GM12873 (cell line): ENCODE data around the gene STX18.

Experiments
- TF ChIP-seq, protein P1 (sequence below): IDR thresholded peaks from 2 replicates; pipeline ENCODE4 v1.5.1; 2012; ENCODE audit warnings: low read depth, mild to moderate bottlenecking, moderate library complexity, low read length, control low read depth; ENCODE audit not compliant: insufficient read depth; ENCODE audit errors: missing control alignments

Gene STX18

DNA sequence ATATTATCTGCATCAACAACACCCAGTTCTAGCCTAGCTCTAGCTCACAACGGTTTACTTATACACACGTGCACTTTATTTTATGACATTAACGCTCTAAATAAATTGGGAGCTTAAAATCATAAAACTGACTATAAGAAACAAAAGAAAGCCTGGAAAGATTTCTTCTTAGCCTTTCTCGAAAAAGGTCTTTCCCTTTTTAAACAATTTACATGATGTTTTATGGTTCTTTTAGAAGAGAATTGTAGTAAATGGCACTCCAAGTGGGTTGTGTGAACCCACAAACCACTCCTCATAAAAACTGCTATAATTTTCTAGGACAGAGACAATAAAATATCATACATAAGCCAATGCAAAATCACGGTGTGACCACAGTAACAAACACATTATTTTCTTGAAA is 23.1 kb downstream of the STX18 start:
- TF ChIP-seq, protein P1, sequence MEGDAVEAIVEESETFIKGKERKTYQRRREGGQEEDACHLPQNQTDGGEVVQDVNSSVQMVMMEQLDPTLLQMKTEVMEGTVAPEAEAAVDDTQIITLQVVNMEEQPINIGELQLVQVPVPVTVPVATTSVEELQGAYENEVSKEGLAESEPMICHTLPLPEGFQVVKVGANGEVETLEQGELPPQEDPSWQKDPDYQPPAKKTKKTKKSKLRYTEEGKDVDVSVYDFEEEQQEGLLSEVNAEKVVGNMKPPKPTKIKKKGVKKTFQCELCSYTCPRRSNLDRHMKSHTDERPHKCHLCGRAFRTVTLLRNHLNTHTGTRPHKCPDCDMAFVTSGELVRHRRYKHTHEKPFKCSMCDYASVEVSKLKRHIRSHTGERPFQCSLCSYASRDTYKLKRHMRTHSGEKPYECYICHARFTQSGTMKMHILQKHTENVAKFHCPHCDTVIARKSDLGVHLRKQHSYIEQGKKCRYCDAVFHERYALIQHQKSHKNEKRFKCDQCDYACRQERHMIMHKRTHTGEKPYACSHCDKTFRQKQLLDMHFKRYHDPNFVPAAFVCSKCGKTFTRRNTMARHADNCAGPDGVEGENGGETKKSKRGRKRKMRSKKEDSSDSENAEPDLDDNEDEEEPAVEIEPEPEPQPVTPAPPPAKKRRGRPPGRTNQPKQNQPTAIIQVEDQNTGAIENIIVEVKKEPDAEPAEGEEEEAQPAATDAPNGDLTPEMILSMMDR = no peak

DNA sequence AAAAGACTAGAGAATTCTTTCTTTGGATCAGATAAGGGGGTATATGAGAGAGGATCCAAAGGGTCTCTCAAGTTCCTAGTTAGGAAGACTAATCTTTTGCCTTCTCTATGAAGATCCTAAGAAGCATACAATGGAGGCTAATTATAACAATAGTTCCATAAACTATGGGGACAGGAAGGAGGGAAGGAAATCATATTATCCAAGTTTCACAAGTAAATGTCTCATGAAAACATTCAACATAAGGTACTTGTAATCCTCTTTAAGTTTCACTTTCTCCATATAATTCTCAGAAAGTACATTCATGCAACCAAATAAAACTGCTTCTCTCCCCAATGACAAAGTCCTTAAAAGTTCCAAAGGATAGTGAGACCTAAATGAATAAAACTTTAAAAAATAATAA is 27.1 kb downstream of the STX18 start:
- TF ChIP-seq, protein P1 = no peak

DNA sequence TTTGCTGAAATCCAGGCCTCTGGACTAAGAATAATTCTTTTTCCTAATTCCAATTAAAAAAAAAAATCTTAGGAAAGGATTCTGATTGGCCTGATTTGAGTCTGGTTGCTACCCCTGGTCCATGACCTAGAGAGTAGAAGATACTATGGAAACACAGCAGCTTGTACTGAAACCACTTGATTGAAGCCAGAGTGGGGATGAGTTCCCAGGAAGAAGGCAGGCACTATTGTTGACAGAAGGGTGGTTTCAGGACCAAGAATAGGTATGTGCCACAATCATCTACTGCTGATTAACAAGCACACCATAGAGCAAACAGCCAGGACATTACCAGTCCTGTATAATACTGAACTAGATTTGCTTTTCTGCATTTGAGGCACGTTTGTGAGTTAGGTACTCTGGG is 29.6 kb downstream of the STX18 start:
- TF ChIP-seq, protein P1 = no peak

DNA sequence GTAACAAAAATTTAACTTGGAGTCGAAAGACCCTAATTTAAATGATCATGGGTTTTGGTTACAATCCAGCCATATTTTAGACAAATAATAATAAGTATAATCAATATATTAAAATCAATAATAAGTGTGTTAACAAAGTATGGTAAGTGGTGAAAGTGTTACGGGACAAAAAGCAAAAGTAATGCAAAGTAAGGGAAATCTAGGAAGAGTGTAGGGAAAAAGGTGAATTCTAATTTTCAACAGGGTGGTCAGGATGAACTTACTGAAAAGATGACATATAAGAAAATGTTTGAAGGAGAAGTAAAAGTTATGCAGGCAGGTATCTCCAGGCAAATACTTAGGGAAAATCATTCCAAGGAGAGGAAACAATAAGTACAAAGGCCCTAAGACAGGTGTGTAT is 32.3 kb downstream of the STX18 start:
- TF ChIP-seq, protein P1 = no peak

DNA sequence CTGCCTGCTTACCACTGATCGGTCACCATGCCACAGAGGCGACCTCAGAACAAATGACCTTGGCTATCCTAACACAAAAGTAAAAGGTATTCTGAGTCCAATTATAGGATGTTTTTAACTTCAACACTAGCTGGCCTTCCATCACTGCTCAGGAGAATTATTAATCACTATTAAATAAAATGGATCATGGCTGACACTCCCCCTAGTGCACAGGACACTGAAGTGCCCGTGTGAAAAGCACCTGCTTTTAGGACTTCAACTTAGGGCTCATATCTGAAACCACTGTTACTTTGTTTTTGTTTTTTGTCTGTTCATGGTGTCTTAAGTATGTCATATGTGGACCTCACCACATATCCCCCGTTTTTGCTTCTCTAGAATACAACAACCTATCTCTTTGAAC is 33.9 kb downstream of the STX18 start:
- TF ChIP-seq, protein P1 = peak; percentile 56

DNA sequence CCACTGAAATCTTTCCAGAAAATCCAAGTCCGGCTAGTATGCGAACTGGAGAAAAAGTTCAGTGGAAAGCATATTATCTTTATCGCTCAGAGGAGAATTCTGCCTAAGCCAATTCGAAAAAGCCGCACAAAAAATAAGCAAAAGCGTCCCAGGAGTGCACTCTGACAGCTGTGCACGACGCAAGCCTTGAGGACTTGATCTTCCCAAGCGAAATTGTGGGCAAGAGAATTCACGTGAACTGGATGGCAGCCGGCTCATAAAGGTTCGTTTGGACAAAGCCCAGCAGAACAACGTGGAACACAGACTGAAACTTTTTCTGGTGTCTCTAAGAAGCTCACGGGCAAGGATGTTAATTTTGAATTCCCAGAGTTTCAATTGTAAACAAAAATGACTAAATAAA is 34.4 kb downstream of the STX18 start:
- TF ChIP-seq, protein P1 = no peak

DNA sequence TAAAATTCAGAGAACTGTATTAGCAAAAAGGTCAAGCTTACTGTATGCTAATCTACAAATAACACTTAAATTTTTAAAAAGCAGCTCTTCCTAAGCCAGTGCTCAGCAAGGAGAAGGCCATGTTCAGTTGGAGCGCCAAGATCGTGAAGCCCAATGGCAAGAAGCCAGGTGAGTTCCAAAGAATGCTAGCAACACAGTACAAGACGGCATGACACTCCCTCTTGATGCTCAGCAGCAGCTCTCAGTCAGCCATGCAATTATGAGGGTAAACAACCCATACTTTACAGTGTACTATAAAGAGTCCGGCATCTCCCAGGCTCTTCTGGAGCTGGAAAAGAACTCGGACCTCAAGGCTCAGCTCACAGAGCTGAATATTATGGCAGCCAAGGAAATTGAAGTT is 34.9 kb downstream of the STX18 start:
- TF ChIP-seq, protein P1 = no peak
